Left cardiac atrium (tissue), 4 donors: ENCODE measurements around the gene HNRNPA0. TPM values are rescaled to one million over a fixed set of nuclear protein-coding genes. Genes with fewer than 3 reads are reported as not detected.
A peak's percentile ranks its signal among the peaks of the same experiment; 100 is the strongest.

Experiments used
- ATAC-seq, 2 donors: fragments of 200-7000 bp; cut with Tn5 transposase; one replicate each; pipeline ENCODE4 v1.9.1; 2020; ENCODE audit warnings: mild to moderate bottlenecking in 2 of 2, moderate library complexity in 2 of 2
- DNase-seq: peaks from one replicate; pipeline ENCODE4 v3.0.0-alpha.2; 2020
- intact Hi-C, 2 donors: fragments of 100-400 bp; cut with DNase I; formaldehyde crosslinking; loops; one replicate each; pipeline versions ENCODE4 v1.14.1 to v1.15.1; 2022 to 2023
- total RNA-seq, 2 donors: library from RNA; stranded (reverse); fragmentation: NEBNext Ultra II Directional; extraction: Animal tissue kit (Norgen Biotek cat#: 25700); gene quantifications; one replicate each; pipeline ENCODE4 v1.2.1, GENCODE V29; 2021
- donor health status: DM: no; HTN: yes; CAD: no.
- donor health status: DM: no; HTN: yes; CAD: no; lungs with severe emphysema.
- donor health status: DM: yes; HTN: yes; CAD: no.
- donor health status: Dilated cardiomyopathy.

HNRNPA0 gene
- total RNA-seq, 2 donors from 2014 or later: 14.3 to 27.1 TPM

DNA sequence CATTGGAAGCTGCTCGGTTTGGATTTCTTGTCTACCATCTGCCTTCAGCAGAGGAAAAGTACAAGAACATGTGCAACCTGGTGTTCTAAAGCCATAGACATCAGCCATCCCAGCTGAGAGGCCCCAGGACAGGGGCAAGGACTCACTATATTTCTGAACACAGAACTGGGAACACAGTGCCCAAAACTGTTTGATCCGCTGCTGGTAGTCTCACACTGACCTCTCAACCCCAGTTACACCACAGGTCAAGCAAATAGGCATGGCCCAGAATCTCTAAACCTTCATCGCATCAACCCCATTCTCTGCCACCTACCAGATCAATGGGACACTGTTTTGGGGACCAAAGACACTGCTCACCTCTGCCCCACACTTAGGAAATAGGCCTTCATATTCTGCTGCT is 20.2 kb downstream of the HNRNPA0 start:
- ATAC-seq (no peak), DNase-seq (no peak)
- intact Hi-C loops: no loop called here

DNA sequence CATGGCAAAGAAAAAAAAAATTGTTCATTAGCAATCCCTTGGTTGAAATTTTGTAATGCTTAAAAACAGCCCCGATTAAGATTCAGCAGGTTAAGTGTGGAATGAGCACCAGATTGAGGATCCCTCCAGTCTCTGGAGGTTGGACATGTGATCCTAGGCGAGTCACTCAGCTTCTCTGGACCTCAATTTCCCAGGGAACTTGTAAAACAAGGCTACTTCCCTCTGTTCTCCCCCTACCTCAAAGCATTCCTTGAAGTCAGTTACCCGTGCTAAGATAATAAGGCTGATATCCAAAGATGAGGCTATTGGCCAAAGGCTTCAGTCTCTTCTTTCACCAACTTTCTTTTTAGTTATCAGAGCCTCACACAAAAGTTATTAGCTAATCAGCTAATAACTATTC is 21.2 kb downstream of the HNRNPA0 start:
- intact Hi-C loops: no loop called here
- ATAC-seq: no peak
- no peak for DNase-seq

DNA sequence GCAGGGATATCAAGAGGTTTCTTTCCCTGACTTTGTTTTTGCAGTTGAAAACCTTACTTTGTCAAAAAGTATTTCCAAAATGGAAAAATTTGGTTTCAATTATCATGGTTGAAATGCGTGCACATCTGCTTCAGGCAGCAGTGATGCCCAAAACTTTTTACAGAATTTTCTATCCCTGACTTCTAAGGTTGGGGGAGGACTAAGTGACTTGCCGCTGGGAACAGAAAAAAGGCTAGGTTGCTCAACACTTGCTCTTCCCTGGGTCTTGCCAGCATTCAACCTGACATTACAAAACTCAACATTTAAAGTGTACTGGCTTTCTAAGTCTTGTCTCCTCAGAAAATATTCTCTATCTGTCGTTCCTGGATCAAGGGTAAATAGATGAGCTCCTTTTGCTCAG is 23.0 kb downstream of the HNRNPA0 start:
- DNase-seq (no peak), ATAC-seq (no peak)
- intact Hi-C loops: no loop called here

DNA sequence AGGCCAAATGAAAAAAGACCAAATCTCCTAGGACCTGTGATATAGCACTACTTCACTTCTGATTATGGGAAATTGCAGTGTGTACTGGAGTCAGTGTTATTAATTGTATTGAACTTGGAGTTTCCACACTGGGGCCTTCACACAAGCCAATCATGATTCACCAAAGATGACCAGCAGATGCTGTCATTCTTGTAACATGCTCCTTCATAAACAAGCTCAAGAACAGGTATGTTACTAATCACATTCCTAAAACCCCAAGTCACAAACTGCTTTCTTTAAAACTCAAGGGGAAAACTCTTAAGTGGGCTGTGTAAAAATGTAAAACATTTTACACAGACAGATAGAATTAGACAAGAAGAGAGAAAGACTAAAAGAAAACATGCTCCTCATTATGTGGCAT is 23.8 kb downstream of the HNRNPA0 start:
- ATAC-seq: no peak
- DNase-seq: no peak
- intact Hi-C loops: no loop called here

DNA sequence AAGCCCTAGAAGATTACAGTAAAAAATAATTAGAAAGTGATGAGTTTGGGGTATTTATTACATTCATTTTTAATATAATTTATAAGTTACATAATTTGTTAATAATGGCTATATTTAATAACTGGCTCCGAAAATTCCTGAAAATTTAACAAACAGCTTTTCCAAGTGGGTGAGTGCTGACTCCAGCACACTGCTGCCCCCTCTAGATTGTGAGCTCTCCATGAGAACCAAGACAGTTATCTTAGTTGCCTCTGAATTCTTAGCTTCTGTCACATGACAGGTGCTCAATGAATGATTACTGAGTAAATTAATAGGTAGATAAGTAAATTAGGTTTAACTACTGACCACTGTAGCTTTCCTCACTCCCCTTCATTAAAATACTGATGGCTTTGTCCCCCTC is 26.1 kb downstream of the HNRNPA0 start:
- no peak for DNase-seq
- no peak for ATAC-seq
- intact Hi-C loops: no loop called here

- no peak for ATAC-seq
- intact Hi-C loops: no loop called here
Observed at GRCh38 chr5:137727623-137728022, 26.5 kb downstream of the HNRNPA0 start.

DNA sequence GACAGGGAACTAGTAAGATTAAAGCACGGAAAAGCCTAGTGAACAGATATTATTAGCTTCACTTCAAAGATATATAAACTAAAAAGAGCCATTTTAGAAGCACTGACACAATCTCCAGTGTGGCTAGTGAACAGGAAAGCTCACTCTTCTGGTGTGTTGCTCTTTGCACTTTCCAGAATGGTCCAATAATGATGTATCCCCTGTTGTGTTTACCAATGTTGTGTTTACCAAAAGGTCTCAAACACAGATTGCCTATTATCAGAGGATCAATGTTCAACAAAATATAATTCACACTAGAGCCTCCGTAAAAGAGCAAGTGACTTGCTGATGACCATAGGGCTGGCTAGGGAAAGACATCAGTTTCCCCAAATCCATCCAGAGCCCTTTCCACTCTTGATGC is 29.9 kb downstream of the HNRNPA0 start:
- intact Hi-C loops: no loop called here
- ATAC-seq: no peak

More at GRCh38 chr5:137727623-137728022, 26.5 kb downstream of the HNRNPA0 start:
- no peak for DNase-seq

GRCh38 chr5:137718611-137719010 is 35.6 kb downstream of the HNRNPA0 start:
- no peak for DNase-seq
- ATAC-seq: no peak
- intact Hi-C loops: no loop called here

More for the DNA sequence above, 29.9 kb downstream of the HNRNPA0 start:
- no peak for DNase-seq

DNA sequence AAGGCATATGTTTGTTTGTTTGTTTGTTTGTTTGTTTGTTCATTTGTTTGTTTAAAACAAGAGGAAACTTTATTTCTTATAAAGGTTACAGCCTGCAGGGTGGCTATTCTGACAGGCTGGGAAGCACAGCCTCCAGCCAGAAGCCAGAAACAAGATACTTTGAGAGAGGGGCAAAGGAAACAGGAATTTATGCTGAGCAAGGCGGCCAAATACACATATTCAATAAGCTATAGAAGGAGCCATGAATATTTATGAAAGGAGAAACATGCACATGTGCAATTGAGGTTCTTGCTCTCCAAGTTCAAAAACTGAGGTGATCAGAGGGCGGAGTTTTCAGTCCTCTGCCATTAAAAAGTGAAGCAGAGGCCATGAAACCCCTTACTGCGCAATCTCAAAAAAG is 37.8 kb downstream of the HNRNPA0 start:
- ATAC-seq: no peak
- intact Hi-C loops: no loop called here

DNA sequence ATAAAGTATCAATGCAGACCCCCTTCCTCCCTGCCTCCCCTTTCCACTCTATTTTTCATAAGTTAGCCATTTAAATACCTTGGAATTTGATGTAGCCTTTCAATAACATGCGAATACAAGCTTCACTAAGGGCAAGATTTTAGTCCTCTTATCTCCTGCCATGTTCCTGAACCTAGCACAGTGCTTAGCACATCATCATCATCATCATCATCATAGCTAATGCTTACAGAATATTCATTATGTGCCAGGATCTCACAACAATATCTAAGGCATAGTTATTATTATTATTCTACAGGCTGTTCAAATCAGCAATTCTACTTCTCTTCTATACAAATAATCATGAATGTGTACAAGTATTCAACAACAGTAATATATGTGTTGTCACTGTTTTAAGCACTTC is 38.7 kb downstream of the HNRNPA0 start:
- no peak for DNase-seq
- no peak for ATAC-seq
- intact Hi-C loops: no loop called here

More for the DNA sequence above, 37.8 kb downstream of the HNRNPA0 start:
- DNase-seq: no peak

DNA sequence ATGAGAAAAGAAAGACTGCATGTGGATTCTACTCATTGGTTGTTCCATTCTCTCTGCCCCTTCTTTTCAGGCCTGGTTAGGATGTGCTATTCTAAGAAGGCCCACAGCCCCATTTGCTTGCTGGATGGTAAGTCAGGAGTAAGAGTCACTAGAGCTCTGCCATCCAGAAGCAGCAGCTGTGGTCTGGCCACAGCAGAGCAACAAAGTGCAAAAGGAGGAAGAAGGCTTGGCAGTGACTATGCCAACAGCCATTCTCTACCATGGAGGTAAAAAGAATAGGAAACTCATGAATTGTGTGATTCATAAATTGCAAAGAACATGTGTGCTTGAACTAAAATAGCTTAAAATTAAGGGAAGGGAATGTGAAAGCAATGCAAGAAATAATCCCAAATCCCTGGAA is 39.2 kb downstream of the HNRNPA0 start:
- DNase-seq (no peak), ATAC-seq (no peak)
- intact Hi-C loops: no loop called here

DNA sequence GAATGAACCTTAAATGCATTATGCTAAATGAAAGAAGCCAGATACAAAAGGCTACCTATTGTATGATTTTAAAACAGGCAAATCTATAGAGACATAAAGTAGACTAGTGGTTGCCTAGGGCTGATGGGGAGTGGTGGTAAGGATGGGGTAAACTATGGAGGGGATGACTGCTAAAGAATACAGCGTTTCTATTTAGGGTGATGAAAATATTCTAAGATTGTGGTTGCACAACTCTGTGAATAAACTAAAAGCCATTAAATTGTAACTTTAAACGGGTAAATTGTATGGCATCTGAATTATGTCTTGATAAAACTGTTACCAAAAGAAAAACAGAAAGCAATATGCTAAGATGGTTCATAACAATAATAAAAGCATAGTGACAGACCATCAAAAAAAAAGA is 39.7 kb downstream of the HNRNPA0 start:
- DNase-seq (no peak), ATAC-seq (no peak)
- intact Hi-C loops: no loop called here

DNA sequence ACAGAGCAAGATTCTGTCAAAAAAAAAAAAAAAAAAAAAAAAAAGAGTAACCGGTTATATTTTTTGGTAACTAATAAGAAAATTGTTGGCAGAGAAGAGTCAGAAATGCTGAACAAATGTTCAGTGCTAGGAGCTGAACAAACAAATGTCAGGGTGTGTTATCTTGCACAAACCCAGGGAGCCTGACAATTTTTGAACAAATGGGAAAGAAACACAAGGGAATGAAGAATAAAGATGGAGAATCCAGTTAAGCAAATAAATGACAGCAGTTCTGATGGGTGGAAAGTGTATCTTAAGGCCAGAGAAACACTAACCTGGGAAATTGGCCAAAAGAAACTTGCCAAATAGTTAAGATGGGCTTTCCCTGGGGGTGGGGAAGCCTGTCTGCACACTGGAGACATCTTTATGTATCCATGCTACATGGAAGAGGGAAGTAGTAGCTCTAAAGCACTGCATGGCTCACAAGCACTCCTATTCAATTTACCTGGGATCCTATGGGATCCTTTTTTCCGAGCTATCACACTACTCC is 42.0 kb downstream of the HNRNPA0 start:
- DNase-seq (no peak), ATAC-seq (peak in 1 of 2 donors; percentile 25)
- intact Hi-C loops: no loop called here

GRCh38 chr5:137710086-137710485 is 44.1 kb downstream of the HNRNPA0 start:
- DNase-seq (no peak), ATAC-seq (peak in 1 of 2 donors; percentile 41)
- intact Hi-C loops: no loop called here

DNA sequence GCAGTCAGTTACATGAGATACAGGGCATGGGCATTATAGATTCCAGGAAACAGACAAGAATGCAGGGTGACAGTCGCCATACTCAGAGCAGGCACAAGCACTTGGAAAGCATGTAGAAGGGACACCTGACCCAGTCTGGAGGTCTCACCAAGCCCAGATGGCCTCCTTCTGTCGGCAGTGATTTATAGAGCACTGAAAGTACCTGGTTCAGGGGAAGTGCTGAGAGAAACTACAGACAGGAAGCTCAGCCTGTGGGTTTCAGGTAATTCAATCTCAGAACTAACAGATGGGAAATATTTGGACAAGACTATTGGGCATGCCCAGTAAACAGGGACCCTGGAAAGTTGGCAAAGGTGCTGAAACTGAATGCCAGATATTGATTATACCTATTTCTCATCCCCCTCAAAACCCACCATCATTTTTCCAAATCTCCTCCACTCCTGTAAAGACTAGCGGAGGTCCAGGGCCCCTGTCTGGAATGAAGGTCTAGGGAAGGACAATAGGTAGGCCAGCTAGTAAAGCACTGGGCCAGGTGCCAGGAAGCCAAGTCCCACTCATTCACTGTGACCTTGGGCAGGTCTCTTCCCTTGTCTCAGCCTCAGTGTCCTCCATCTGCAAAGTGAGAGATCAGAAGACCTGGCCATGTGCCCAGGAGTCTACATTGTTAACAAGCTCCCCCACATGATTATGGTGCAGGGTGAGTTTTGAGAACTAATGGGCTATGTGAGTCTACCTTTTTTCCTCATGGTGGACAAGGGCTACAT is 45.2 kb downstream of the HNRNPA0 start:
- no peak for DNase-seq
- no peak for ATAC-seq
- intact Hi-C loops: no loop called here

GRCh38 chr5:137708062-137708461 is 46.1 kb downstream of the HNRNPA0 start:
- ATAC-seq: peak; percentile 25 to 53
- DNase-seq: no peak
- intact Hi-C loops: no loop called here

DNA sequence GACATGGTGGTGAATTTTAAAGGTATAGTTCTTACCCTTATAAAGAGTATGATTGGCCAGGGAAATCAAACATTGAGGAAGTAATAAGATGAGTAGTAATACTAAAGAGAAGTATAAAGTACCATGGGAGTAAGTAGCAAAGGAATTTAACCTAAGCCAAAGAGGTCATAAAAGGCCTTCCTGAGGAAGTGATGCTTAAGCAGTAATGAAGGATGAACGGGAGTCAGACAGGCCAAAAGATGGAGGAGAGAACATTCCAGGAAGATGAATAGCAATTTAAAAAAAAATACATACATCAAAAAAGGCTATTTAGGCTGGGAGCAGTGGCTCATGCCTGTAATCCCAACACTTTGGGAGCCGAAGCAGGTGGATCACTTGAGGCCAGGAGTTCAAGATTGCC is 47.3 kb downstream of the HNRNPA0 start:
- no peak for ATAC-seq
- DNase-seq: no peak
- intact Hi-C loops: no loop called here

GRCh38 chr5:137705106-137705505 is 49.1 kb downstream of the HNRNPA0 start:
- intact Hi-C loops: no loop called here
- no peak for ATAC-seq

DNA sequence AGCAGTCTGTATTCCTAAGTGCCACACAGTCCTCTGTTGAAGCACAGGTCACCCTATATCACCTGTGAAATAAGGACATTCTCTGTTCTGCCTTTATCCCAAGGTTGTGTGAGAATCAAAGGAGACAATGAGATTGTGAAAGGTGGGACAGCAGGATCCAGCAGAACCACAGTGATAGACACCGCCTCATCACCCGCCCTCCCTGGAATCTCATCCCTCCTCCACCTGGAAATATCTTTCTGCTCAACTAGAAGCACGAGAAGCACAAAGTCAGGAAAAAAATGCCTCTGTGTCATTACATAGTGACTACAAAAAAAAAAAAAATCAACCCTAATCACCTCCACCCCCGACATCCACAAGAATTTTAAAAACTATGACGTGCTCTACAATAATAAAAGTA is 50.6 kb downstream of the HNRNPA0 start:
- intact Hi-C loops: no loop called here
- DNase-seq: no peak
- no peak for ATAC-seq

More at GRCh38 chr5:137705106-137705505, 49.1 kb downstream of the HNRNPA0 start:
- no peak for DNase-seq

- intact Hi-C loops: no loop called here
- ATAC-seq (no peak), DNase-seq (no peak)
Observed at GRCh38 chr5:137700282-137700680, 53.9 kb downstream of the HNRNPA0 start.
